ENCODE measurements around the gene THPO. TPM values are rescaled to one million over a fixed set of nuclear protein-coding genes. Genes with fewer than 3 reads are reported as not detected.

Gene THPO
- total RNA-seq, 1 experiment from 2014 or later = not detected

DNA sequence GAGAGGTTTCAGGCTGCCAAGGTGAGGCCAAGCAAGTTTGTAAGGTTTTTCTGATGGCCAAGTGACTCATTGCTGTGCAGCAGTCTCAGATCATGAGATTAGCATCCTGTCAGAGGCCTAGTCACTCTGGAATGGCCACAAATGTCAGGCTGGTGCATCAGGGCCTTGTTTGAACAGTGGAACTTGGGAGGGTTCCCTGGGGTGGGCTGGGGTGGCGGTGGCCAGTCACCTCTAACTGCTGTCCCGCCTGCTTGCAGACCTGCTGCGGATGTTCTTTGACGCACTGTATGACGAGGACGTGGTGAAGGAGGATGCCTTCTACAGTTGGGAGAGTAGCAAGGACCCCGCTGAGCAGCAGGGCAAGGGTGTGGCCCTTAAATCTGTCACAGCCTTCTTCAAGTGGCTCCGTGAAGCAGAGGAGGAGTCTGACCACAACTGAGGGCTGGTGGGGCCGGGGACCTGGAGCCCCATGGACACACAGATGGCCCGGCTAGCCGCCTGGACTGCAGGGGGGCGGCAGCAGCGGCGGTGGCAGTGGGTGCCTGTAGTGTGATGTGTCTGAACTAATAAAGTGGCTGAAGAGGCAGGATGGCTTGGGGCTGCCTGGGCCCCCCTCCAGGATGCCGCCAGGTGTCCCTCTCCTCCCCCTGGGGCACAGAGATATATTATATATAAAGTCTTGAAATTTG is 43.4 kb downstream of the THPO start:
- Histone ChIP-seq H4K20me1 (ENCODE audit: low read length) (no peaks in the 10 kb centered on the region), H3F3A (ENCODE audit: low read length, unreplicated experiment) (peaks cover 28% of the 10 kb centered on the region), H3K36me3 (ENCODE audit: low read depth, low read length) (peaks cover 39% of the 10 kb centered on the region), H3K9me2 (replicated peaks; ENCODE audit: low read length) (no peaks in the 10 kb centered on the region), H3K79me2 (ENCODE audit: low read length) (peaks cover 34% of the 10 kb centered on the region), H3K4me3 (ENCODE audit: low read length) (no peak overlapping the region), H3K4me1 (ENCODE audit: insufficient read depth, low read length) (peaks cover 63% of the 10 kb centered on the region), H3K9ac (ENCODE audit: low read length) (peak overlapping the region; percentile 89), H3K27ac (ENCODE audit: low read length) (peak overlapping the region; percentile 95), H2AFZ (ENCODE audit: low read length) (no peak overlapping the region), H3K27me3 (ENCODE audit: low read length) (no peaks in the 10 kb centered on the region), H3K4me2 (ENCODE audit: low read length) (peak overlapping the region; percentile 98), H3K9me3 (ENCODE audit: low read length) (no peaks in the 10 kb centered on the region)
- ATAC-seq = peak; percentile 67
- peak; percentile 95 for DNase-seq
- POLR2A ChIA-PET (ENCODE audit: unreplicated experiment) = no interaction called here
- intact Hi-C loops (cut with micrococcal nuclease) = loop anchor here (2.0 kb wide), 1 partner anchor 20 kb away; the partner anchor contains the start of gene EIF4G1
- TF ChIP-seq CTCF (conservative IDR thresholded peaks at IDR 0.05; ENCODE audit: low read depth, low read length) (no peak), EZH2phosphoT487 (IDR thresholded peaks at IDR 0.05; ENCODE audit: borderline replicate concordance, low read length) (no peak), EZH2 (IDR thresholded peaks at IDR 0.05; ENCODE audit: low read length, unreplicated experiment) (no peak)
- CTCF ChIA-PET = no interaction called here
- BruUV-seq (replicated peaks) = TSS peak; percentile 9

DNA sequence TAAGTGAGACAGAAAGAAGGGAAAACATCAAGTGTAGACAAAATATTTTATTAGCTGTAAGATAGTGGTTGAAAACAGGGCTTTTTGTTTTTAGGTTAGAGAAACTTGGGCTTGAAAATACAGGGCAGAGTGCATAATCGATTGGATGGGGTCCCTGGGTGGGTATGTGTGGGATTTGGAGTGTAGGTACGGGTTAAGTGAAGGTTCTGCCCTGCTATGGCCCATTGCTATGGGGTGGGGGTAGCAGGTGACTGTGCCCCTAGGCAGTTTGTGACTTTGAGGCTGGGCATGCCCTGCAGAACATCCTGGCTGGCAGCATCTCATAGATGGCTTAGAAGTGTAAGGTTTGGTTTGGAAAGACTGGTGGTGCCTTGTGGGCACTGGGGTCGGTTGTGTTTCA is 44.3 kb downstream of the THPO start:
- intact Hi-C loops (cut with micrococcal nuclease) = loop anchor here (2.0 kb wide), 1 partner anchor 19 kb away; the partner anchor contains the start of gene EIF4G1
- peaks cover 34% of the 10 kb centered on the region for H3K79me2 ChIP-seq (ENCODE audit: low read length)
- CTCF ChIA-PET = no interaction called here

More for the DNA sequence above, 44.3 kb downstream of the THPO start:
- H3K9me3 ChIP-seq (ENCODE audit: low read length) = no peaks in the 10 kb centered on the region
- no peak for DNase-seq
- H3K36me3 ChIP-seq (ENCODE audit: low read depth, low read length) = peaks cover 47% of the 10 kb centered on the region
- peaks cover 28% of the 10 kb centered on the region for H3F3A ChIP-seq (ENCODE audit: low read length, unreplicated experiment)
- H4K20me1 ChIP-seq (ENCODE audit: low read length) = no peaks in the 10 kb centered on the region
- peak overlapping the region; percentile 95 for H3K27ac ChIP-seq (ENCODE audit: low read length)
- no peaks in the 10 kb centered on the region for H3K27me3 ChIP-seq (ENCODE audit: low read length)
- no peak overlapping the region for H3K4me3 ChIP-seq (ENCODE audit: low read length)
- TF ChIP-seq CTCF (conservative IDR thresholded peaks at IDR 0.05; ENCODE audit: low read depth, low read length) = no peak
- no peak for TF ChIP-seq EZH2phosphoT487 (IDR thresholded peaks at IDR 0.05; ENCODE audit: borderline replicate concordance, low read length)
- no peak for TF ChIP-seq EZH2 (IDR thresholded peaks at IDR 0.05; ENCODE audit: low read length, unreplicated experiment)
- no peaks in the 10 kb centered on the region for H3K9me2 ChIP-seq (replicated peaks; ENCODE audit: low read length)
- H3K4me2 ChIP-seq (ENCODE audit: low read length) = peak overlapping the region; percentile 46
- H3K9ac ChIP-seq (ENCODE audit: low read length) = peak overlapping the region; percentile 53
- H3K4me1 ChIP-seq (ENCODE audit: insufficient read depth, low read length) = peaks cover 63% of the 10 kb centered on the region
- no peak overlapping the region for H2AFZ ChIP-seq (ENCODE audit: low read length)
- POLR2A ChIA-PET (ENCODE audit: unreplicated experiment) = no interaction called here
- no peak for ATAC-seq
- BruUV-seq (replicated peaks) = no TSS peak

Data from PC-3 (cell line).